HL-60 (cell line): ENCODE measurements around the gene WDR1.

Experiments
- DNase-seq, 2 experiments: peaks; one replicate each; pipeline ENCODE4 v3.0.0-alpha.2; 2010 to 2020; ENCODE audit warnings: low read depth in 1 of 2, low spot score in 1 of 2
- H3K27ac ChIP-seq: fragments of 250-450 bp; sonication (Bioruptor Pico); replicated peaks from 2 replicates; pipeline ENCODE4 v1.5.1; 2020; ENCODE audit warnings: mild to moderate bottlenecking, moderate library complexity
- H3K27me3 ChIP-seq: fragments of 250-450 bp; sonication (Bioruptor Pico); 2 replicates; pipeline ENCODE4 v1.5.1; 2021; ENCODE audit warnings: mild to moderate bottlenecking, moderate library complexity; ENCODE audit not compliant: insufficient read depth, poor library complexity, severe bottlenecking
- H3K4me3 ChIP-seq: replicated peaks from 2 replicates; pipeline ENCODE4 v1.5.1; 2011; ENCODE audit warnings: mild to moderate bottlenecking, control low read depth, low read length; ENCODE audit not compliant: insufficient read depth
- GABPA ChIP-seq: IDR thresholded peaks from 2 replicates; pipeline ENCODE4 v1.6.1; 2012; ENCODE audit warnings: low read depth
- POLR2AphosphoS5 ChIP-seq: IDR thresholded peaks from 2 replicates; pipeline ENCODE4 v1.6.1; 2012; ENCODE audit warnings: low read depth
- SPI1 ChIP-seq: IDR thresholded peaks from 2 replicates; pipeline ENCODE4 v1.6.1; 2012; ENCODE audit warnings: low read depth, mild to moderate bottlenecking, borderline replicate concordance
- TF ChIP-seq, protein P1 (sequence below): IDR thresholded peaks from 2 replicates; pipeline ENCODE4 v1.6.1; 2012; ENCODE audit warnings: low read depth; ENCODE audit not compliant: insufficient replicate concordance
- TF ChIP-seq, protein P2 (sequence below): IDR thresholded peaks from one replicate; pipeline ENCODE4 v1.5.1; 2011; ENCODE audit warnings: low read length, control low read depth, inconsistent platforms; ENCODE audit not compliant: insufficient read depth

Gene WDR1

DNA sequence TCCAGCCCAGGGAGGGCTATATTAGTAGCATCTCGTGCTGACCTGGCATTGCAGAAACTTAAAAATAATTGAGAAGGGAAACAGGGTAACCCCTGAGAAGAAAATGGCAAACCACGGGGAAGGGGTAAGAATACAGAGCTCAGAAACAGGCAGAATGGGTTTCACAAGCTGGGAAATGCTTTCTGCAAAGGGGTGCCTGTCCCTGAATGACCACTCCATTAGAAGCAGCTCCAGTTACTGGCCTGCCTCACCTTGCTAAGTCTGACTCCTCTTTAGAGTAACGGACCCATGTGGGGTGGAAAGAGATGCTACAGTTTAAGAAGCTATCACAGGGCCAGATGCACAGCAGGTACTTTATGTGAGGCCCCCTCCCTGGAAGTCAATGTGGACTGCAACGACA lies 2.5 kb downstream of the WDR1 start:
- Histone ChIP-seq H3K4me3 (no peak overlapping the region), H3K27me3 (no peaks in the 10 kb centered on the region), H3K27ac (no peak overlapping the region)
- no peak for DNase-seq
- TF ChIP-seq POLR2AphosphoS5 (no peak), GABPA (no peak), SPI1 (no peak)
- TF ChIP-seq, protein P1, sequence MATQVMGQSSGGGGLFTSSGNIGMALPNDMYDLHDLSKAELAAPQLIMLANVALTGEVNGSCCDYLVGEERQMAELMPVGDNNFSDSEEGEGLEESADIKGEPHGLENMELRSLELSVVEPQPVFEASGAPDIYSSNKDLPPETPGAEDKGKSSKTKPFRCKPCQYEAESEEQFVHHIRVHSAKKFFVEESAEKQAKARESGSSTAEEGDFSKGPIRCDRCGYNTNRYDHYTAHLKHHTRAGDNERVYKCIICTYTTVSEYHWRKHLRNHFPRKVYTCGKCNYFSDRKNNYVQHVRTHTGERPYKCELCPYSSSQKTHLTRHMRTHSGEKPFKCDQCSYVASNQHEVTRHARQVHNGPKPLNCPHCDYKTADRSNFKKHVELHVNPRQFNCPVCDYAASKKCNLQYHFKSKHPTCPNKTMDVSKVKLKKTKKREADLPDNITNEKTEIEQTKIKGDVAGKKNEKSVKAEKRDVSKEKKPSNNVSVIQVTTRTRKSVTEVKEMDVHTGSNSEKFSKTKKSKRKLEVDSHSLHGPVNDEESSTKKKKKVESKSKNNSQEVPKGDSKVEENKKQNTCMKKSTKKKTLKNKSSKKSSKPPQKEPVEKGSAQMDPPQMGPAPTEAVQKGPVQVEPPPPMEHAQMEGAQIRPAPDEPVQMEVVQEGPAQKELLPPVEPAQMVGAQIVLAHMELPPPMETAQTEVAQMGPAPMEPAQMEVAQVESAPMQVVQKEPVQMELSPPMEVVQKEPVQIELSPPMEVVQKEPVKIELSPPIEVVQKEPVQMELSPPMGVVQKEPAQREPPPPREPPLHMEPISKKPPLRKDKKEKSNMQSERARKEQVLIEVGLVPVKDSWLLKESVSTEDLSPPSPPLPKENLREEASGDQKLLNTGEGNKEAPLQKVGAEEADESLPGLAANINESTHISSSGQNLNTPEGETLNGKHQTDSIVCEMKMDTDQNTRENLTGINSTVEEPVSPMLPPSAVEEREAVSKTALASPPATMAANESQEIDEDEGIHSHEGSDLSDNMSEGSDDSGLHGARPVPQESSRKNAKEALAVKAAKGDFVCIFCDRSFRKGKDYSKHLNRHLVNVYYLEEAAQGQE = no peak
- TF ChIP-seq, protein P2, sequence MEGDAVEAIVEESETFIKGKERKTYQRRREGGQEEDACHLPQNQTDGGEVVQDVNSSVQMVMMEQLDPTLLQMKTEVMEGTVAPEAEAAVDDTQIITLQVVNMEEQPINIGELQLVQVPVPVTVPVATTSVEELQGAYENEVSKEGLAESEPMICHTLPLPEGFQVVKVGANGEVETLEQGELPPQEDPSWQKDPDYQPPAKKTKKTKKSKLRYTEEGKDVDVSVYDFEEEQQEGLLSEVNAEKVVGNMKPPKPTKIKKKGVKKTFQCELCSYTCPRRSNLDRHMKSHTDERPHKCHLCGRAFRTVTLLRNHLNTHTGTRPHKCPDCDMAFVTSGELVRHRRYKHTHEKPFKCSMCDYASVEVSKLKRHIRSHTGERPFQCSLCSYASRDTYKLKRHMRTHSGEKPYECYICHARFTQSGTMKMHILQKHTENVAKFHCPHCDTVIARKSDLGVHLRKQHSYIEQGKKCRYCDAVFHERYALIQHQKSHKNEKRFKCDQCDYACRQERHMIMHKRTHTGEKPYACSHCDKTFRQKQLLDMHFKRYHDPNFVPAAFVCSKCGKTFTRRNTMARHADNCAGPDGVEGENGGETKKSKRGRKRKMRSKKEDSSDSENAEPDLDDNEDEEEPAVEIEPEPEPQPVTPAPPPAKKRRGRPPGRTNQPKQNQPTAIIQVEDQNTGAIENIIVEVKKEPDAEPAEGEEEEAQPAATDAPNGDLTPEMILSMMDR = no peak

DNA sequence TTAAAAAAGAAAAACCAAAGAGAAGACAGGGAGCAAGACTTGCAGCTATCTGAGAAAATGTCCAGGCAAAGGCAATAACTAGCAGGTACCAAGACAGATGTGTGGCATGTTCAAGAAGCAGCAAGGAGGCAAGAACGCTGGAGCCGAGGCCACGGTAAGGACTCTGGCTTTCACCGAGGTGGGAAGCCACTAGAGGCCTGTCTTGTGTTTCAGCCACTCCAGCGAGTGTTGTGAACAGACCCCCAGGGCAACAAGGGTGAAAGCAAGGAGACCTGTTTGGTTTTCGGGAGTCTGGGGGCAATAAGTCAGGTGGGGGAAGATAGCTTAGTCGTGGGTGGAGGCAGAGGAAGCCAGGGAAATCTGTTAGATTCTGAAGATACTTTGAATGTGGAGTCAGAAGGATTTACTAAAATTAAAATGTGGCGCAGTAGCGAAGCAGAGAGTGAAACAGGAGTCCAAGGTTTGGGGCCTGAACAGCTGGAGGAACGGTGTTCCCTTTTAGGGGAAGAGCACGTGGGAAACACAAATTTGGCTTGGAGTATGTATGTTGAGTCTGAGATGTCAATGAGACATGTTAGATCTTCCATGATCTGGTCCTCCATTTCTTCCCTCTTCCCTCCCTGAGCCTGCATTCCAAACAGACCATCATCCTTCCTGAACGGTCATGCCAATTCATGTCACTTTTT lies 3.1 kb downstream of the WDR1 start:
- no peak overlapping the region for H3K4me3 ChIP-seq
- TF ChIP-seq GABPA (no peak), SPI1 (no peak), POLR2AphosphoS5 (no peak)
- TF ChIP-seq, protein P2 = no peak
- TF ChIP-seq, protein P1 = no peak
- H3K27ac ChIP-seq = no peak overlapping the region
- H3K27me3 ChIP-seq = no peaks in the 10 kb centered on the region
- no peak for DNase-seq

DNA sequence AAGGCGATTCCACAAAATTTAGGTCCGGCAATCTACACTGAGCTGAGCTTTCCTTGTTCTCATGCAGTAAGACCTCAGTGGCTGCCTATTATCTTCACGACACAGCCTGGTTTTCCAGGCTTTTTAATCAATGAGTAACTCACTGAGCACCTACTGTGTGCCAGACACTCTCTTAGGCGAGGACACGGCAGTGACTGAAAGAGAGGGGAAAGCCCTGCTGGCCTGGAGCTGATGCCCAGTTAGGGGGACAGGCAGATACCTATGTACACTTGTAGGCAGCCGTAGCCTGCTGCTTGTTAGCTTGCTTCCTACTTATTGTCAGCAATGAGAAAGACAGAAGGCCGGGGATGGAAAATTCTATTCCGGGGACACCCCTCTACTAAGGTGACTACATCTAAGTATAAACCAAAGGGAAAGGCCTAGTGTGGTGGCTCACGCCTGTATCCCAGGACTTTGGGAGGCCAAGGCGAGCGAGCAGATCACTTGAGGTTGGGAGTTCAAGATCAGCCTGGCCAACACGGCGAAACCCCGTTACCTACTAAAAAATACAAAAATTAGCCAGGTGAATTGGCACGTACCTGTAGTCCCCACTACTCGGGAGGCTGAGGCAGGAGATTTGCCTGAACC lies 3.8 kb downstream of the WDR1 start:
- Histone ChIP-seq H3K27ac (no peak overlapping the region), H3K4me3 (no peak overlapping the region), H3K27me3 (no peaks in the 10 kb centered on the region)
- DNase-seq = no peak
- TF ChIP-seq SPI1 (no peak), POLR2AphosphoS5 (no peak), GABPA (no peak)
- TF ChIP-seq, protein P2 = no peak
- TF ChIP-seq, protein P1 = no peak
